Stomach smooth muscle (tissue), 2 donors: ENCODE results near the gene ZBTB22.
"Not testable (repeated sequence)": the region's sequence is repeated elsewhere in the genome, so short reads cannot be mapped to it uniquely, and the experiment has no call there.

Experiments used
- H3K27ac ChIP-seq: one replicate; pipeline ENCODE4 v1.7.0; 2013; ENCODE audit warnings: mild to moderate bottlenecking, low read length, inconsistent platforms
- H3K27me3 ChIP-seq, 2 donors: one replicate each; pipeline ENCODE4 v1.7.0; 2013; ENCODE audit warnings: low read length in 2 of 2; ENCODE audit not compliant: insufficient read depth in 2 of 2, control insufficient read depth in 1 of 2
- H3K36me3 ChIP-seq, 2 donors: one replicate each; pipeline ENCODE4 v1.7.0; 2013; ENCODE audit warnings: low read length in 2 of 2; ENCODE audit not compliant: control insufficient read depth in 2 of 2, insufficient read depth in 2 of 2
- H3K4me1 ChIP-seq: one replicate; pipeline ENCODE4 v1.7.0; 2013; ENCODE audit warnings: low read length; ENCODE audit not compliant: control insufficient read depth, insufficient read depth
- H3K4me3 ChIP-seq, 2 donors: one replicate each; pipeline ENCODE4 v1.7.0; 2013; ENCODE audit warnings: low read length in 2 of 2
- H3K9ac ChIP-seq, 2 donors: one replicate each; pipeline ENCODE4 v1.7.0; 2013; ENCODE audit warnings: low read length in 2 of 2, mild to moderate bottlenecking in 1 of 2
- H3K9me3 ChIP-seq, 2 donors: one replicate each; pipeline ENCODE4 v1.7.0; 2013; ENCODE audit warnings: low read length in 2 of 2; ENCODE audit not compliant: control insufficient read depth in 2 of 2
- donor health status: healthy.
- donor health status: Pancreatic carcinoma.

ZBTB22 gene

DNA sequence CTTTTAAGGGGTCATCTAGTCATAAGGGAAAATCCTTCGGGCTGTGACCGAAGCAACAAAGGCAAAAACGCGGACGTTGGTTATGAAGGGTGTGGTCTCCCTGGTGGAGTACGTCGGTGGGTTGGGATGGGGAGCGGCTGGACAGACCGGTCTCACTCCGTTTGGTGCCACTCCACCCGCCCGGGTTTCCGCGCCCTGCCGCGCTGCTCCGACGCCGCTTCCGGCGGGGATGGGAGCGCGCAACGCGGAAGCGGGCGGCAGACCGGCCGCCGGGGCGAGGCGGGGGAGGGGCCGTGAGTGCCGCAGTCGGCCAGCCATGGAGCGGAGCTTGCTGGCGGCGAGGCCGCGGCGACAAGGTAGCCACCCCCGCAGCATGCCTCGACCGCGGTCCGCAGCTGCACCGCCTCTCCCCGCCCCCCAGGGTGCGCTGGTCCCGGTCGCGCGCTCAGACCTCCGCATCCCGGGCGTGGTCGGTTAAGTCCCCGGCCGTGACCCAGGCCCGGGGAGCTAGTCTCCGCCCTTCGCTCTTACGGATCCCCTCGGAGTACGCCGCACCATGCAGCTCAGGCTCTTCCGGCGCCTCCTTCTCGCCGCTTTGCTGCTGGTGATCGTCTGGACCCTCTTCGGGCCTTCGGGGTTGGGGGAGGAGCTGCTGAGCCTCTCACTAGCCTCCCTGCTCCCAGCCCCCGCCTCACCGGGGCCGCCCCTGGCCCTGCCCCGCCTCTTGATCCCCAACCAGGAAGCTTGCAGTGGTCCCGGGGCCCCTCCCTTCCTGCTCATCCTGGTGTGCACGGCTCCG lies 40.5 kb downstream of the ZBTB22 start, which contains the start of gene B3GALT4:
TSS of gene B3GALT4 (plus strand) at position 260 of the 799 bp plus-strand sequence. CDS start at position 557, 297 bp downstream.
- H3K4me1 ChIP-seq: peaks cover 60% of the 10 kb centered on the region
- H3K9me3 ChIP-seq: no peaks in the 10 kb centered on the region
- peaks cover 24 to 40% of the 10 kb centered on the region in 2 donors for H3K36me3 ChIP-seq
- peak within 1 kb of the TSS; percentile 66 to 68 for H3K9ac ChIP-seq
- H3K27ac ChIP-seq: peak within 1 kb of the TSS; percentile 77
- no peaks in the 10 kb centered on the region for H3K27me3 ChIP-seq
- peak within 1 kb of the TSS; percentile 76 to 81 for H3K4me3 ChIP-seq

- peak overlapping the region; percentile 76 to 81 for H3K4me3 ChIP-seq
- no peaks in the 10 kb centered on the region for H3K9me3 ChIP-seq
- H3K27me3 ChIP-seq: no peaks in the 10 kb centered on the region
- peak overlapping the region; percentile 66 to 68 for H3K9ac ChIP-seq
- H3K27ac ChIP-seq: peak overlapping the region; percentile 77
- H3K36me3 ChIP-seq: peaks cover 23 to 39% of the 10 kb centered on the region in 2 donors
- H3K4me1 ChIP-seq: peaks cover 62% of the 10 kb centered on the region
Observed at GRCh38 chr6:33276581-33276863, 41.0 kb downstream of the ZBTB22 start.

DNA sequence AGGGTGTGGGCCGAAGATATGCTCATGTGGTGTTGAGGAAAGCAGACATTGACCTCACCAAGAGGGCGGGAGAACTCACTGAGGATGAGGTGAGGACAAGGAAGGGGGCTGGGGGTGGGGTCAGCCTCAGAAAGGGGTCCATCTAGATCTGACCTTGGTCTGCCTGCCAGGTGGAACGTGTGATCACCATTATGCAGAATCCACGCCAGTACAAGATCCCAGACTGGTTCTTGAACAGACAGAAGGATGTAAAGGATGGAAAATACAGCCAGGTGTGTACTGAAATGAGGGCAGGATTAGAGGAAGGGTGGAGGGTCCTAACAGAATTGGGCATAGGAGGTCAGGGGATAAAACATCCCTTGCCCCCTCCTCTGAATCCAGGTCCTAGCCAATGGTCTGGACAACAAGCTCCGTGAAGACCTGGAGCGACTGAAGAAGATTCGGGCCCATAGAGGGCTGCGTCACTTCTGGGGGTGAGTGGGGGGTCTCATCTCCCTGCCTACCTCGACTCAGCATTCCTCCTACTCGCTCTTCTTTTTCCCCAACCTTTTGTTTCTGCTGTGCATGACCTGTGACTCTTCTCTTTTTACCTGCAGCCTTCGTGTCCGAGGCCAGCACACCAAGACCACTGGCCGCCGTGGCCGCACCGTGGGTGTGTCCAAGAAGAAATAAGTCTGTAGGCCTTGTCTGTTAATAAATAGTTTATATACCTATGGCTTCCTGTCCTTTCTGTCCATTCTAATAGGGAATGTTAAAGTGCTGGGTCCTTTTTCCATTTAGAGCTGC lies 41.6 kb downstream of the ZBTB22 start:
- Histone ChIP-seq H3K4me3 (peak overlapping the region; percentile 76 to 81), H3K36me3 (peaks cover 23 to 39% of the 10 kb centered on the region in 2 donors), H3K9ac (peak overlapping the region in 1 of 2 donors; percentile 66), H3K27ac (peak overlapping the region; percentile 77), H3K4me1 (peaks cover 66% of the 10 kb centered on the region)
- not testable (repeated sequence) for H3K27me3 ChIP-seq, H3K9me3 ChIP-seq

DNA sequence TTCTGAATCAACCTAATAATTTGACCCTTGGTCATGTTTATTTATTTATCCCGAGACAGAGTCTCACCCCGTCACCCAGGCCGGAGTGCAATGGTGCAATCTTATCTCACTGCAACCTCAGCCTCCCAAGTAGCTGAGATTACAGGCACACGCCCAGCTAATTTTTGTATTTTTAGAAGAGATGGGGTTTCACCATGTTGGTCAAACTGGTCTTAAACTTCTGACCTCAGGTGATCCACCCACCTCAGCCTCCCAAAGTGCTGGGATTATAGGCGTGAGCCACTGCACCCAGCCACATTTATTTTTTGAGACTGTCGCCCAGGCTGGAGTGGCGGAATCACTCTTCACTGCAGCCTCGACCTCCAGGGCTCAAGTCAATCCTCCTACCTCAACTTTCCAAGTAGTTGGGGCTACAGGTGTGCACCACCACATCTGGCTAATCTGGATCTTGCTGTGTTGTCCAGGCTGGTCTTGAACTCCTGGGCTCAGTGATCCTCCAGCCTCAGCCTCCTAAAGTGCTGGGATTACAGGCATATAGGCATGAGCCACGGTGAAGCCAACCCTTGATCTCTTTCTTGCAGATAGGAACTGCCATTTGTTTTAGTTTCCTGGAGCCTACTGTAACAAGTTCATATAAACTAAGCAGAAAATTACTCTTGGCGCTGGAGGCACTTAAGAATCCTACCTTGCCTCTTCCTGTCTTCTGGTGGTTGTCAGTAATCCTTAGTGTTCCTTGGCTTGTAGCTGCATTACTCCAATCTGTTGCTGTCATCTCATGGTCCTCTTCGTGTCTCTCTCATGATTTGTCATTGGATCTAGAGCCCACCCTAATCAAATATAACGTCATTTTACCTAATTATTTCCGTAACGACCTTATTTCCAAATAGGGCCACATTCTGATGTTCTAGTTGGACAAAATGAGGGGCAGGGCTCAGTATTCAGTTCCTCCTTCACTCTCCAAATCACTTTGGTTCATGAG lies 43.3 kb downstream of the ZBTB22 start:
- Histone ChIP-seq H3K9me3 (no peaks in the 10 kb centered on the region), H3K27me3 (no peaks in the 10 kb centered on the region), H3K9ac (no peak overlapping the region), H3K27ac (no peak overlapping the region), H3K36me3 (peaks cover 19 to 29% of the 10 kb centered on the region in 2 donors), H3K4me1 (peaks cover 70% of the 10 kb centered on the region), H3K4me3 (no peak overlapping the region)

DNA sequence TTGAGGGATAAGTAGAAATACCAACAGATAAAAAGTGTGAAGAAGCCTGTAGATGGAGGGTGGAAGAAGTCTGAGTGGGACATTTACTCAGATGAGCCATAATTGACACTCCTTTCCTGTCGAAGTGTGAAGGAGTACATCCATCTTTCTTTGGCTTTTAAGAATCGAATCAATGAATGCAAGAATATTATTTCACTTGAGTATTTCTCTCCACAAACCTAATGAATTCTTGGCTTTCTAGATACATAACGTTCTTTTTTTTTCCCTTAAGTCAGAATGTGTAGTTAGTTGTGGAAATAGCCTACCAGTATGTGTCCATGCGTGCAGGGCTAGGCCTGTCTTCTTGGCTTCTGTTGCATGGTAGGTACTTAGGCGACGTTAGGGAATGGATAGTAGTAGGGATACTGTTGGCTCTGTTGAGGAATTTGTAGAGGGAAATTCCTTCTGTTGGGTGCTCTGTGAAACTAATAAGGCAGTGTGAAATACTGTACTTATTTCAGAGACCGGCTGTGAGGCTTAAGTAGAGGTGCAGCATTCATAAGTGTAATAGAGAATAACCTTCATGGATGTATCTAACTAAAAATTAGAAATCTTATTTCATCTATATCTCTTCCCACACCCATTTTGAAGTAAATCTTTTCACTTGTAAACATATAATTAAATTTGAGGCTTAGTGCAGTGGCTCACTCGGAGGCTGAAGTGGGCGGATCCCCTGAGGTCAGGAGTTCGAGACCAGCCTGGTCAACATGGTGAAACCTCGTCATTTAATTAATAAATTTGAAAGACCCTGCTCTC lies 44.2 kb downstream of the ZBTB22 start:
- Histone ChIP-seq H3K36me3 (peaks cover 19 to 36% of the 10 kb centered on the region in 2 donors), H3K9me3 (no peaks in the 10 kb centered on the region), H3K4me1 (peaks cover 64% of the 10 kb centered on the region), H3K4me3 (peak overlapping the region; percentile 98), H3K27me3 (no peaks in the 10 kb centered on the region), H3K27ac (no peak overlapping the region), H3K9ac (peak overlapping the region; percentile 80 to 99)

DNA sequence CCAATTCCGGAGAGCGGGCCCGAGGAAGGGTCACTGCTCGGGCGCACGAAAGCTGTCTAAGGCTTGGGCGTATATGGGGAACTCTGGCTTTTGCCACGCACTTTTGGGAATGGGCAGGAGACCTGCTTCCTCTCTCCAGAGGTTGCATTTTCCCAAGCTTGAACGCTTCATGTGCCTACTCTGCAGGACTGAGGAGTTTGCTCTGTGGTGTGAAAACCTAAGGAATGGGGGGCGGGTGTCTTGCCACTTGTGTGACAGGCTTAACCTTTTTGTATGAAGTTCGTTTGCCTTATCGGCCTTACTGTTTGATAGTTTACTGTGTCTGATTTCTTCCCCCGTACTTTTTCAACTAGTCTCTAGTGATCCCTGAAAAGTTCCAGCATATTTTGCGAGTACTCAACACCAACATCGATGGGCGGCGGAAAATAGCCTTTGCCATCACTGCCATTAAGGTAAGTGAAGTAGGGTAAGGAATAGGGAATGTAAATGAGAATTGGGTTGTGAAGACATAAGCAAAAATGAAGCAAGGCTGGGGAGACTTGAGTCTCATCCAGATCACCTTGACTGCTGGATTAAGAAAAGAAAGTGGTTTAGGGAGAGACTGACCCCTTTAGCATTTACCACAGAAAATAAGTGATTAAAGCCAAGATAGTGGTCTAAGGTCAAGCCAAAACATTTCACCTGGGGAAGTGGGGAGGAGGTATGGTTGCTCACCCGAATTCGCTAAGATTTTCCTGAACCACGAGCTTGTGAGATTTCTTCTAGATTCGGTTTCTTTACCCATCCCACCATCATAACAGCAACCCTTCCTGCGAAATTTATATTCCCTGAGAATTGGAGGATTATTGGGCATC lies 45.0 kb downstream of the ZBTB22 start:
- Histone ChIP-seq H3K4me1 (peaks cover 58% of the 10 kb centered on the region), H3K4me3 (peak overlapping the region; percentile 98), H3K27me3 (no peaks in the 10 kb centered on the region), H3K9me3 (no peaks in the 10 kb centered on the region), H3K27ac (peak overlapping the region; percentile 98), H3K9ac (peak overlapping the region; percentile 80 to 99), H3K36me3 (peaks cover 26 to 44% of the 10 kb centered on the region in 2 donors)

DNA sequence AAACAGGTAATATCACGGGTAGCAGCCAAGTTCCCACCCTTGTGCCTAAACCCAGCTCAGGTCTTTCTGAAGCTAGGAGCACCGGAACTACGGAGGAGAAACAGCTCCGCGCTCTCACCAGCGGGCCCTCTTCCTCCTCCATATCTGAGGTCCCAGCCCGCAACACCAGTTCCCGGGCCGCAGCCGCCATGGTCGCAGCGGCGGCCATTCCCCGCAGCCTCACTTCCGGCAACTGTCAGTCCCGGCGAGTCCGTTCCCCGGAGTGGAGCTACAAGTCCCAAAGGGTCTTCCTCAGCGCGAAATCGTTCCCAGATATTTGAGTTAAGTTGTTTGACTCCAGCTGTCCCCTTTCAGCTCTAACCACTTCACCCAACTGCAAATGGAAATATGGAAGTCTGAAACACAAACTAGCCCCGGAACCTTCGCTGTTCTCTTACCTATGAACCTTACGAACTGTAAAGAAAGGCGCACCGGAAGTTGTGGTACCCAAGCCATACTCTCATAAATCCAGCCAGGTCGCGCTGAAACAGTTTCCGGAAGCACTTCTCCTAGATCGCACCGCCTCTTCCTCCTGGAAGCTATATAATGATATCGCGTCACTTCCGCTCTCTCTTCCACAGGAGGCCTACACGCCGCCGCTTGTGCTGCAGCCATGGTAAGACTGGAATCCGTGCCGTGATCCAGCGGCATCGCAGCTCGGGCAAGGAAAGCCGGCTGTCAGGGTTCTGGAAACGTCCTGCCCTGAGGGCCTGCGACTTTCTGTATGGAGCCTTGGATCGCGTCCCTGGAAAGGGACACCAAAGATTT lies 45.9 kb downstream of the ZBTB22 start, which contains the start of the genes RPS18 and VPS52:
TSS of gene RPS18 (plus strand) at position 608 of the 807 bp plus-strand sequence. CDS start at position 653, 45 bp downstream.
TSS of gene VPS52 (minus strand) at position 409 of the 807 bp plus-strand sequence. CDS start at position 208, 201 bp downstream.
- Histone ChIP-seq H3K27me3 (no peaks in the 10 kb centered on the region), H3K4me3 (peak within 1 kb of the TSS; percentile 98), H3K36me3 (peaks cover 34 to 52% of the 10 kb centered on the region in 2 donors), H3K9me3 (no peaks in the 10 kb centered on the region), H3K9ac (peak within 1 kb of the TSS; percentile 98 to 99), H3K4me1 (peaks cover 52% of the 10 kb centered on the region), H3K27ac (peak within 1 kb of the TSS; percentile 98)

DNA sequence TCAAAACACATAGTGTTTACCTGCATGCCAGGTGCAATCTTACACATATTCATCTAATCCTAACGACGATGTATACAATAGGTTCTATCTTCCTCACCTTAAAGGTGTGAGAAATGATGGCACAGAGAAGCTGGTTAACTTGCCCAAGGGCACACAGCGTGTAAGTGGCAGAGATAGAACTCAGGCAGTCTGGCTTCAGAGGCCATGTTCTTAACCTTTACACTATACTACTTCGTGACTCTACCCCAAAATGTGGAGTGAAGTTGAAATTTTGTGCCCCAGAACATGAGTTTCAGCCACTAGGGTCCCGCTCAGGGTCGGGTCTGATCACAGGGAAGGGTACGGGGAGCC lies 46.5 kb downstream of the ZBTB22 start:
- H3K4me3 ChIP-seq: peak overlapping the region; percentile 98
- H3K36me3 ChIP-seq: peaks cover 35 to 57% of the 10 kb centered on the region in 2 donors
- H3K9ac ChIP-seq: peak overlapping the region; percentile 98 to 99
- H3K27me3 ChIP-seq: no peaks in the 10 kb centered on the region
- peaks cover 46% of the 10 kb centered on the region for H3K4me1 ChIP-seq
- H3K9me3 ChIP-seq: no peaks in the 10 kb centered on the region
- H3K27ac ChIP-seq: peak overlapping the region; percentile 98
